ENCODE results near the gene LYZL4. TPM values are rescaled to one million over a fixed set of nuclear protein-coding genes. Genes with fewer than 3 reads are reported as not detected.

LYZL4 gene
- polyA plus RNA-seq, 3 donors, result not detected

GRCh38 chr3:42387802-42388651 is 22.4 kb downstream of the LYZL4 start:
- peak in 1 of 11 donors; percentile 3 for DNase-seq (ENCODE audit: extremely low read depth in 1 of 11, low read depth in 9 of 11, low spot score in 4 of 11)

GRCh38 chr3:42381551-42382082 is 28.8 kb downstream of the LYZL4 start:
- DNase-seq (ENCODE audit: extremely low read depth in 1 of 11, low read depth in 9 of 11, low spot score in 4 of 11), result no peak

DNA sequence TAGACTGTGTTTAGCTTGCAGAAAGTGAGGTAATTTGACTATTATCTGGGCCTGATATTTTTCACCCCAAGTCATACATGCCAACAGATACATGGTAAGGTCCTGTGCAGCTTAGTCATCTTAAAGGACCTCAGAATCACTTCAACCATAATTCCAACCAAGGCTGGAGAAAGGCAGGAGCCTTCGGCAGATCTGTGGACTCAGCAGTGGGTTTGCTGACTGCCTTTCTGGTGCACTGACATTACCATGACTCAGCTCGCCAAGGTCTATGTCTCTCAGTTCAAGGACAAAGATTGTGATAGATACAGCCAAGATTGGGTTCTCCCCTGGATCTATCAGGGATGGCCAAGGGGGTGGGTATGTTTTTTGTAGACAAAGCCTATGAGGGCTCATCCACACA is 32.7 kb downstream of the LYZL4 start:
- no peak for DNase-seq (ENCODE audit: extremely low read depth in 1 of 11, low read depth in 9 of 11, low spot score in 4 of 11)

DNA sequence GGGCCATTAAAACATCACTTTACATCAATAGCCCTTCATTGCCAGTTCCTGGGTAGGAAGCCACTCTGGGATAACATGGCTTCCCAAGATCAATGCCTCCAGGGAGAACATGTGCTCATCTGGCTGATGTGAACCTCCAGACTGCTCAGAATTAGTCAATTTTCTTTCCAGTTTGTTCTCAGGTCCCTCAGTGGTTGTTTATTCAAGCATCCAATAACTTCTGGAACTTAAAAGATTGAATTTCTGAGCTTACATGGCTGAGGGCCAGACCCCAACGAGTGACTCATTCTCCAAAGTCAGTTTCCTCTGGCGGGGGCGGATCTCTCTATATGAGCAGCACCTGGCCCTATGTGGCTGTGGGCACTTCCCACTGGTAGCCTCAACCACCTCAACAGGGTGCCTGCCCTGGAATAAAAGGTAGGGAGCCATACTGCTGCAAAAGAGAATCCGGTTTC is 34.0 kb downstream of the LYZL4 start:
- no peak for DNase-seq (ENCODE audit: extremely low read depth in 1 of 11, low read depth in 9 of 11, low spot score in 4 of 11)

DNA sequence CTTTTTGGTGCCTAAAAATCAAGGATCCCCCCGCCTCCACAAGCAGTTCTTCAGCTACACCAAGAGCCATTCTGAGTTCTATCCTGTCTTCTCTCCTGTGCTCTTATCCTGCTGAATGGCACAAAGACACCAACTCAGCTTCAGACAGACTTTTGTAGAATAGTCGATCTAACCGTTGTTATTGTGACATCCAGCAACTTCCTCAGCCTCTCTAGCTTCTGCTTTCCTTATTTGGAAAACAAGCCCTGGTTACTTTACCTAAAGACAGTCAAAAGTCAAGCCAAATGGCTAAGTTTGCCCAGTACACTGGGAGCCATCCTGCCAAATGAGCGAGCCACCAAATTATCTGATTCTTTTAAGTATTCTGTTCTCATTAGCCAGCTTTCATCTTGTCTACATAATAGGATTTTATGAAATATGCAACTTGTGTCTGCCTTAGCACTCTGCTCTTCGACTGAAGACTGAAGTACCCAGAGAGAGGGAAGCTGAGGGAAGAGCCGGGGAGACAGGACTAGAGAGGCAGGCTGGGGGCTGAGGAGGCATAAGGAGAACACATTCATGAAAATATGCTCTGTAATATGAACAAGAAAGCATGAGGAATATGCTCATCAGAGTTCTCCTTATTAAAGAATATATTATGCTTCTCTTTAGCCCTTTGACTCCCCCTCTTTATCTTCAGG is 35.1 kb downstream of the LYZL4 start:
- no peak for DNase-seq (ENCODE audit: extremely low read depth in 1 of 11, low read depth in 9 of 11, low spot score in 4 of 11)

DNA sequence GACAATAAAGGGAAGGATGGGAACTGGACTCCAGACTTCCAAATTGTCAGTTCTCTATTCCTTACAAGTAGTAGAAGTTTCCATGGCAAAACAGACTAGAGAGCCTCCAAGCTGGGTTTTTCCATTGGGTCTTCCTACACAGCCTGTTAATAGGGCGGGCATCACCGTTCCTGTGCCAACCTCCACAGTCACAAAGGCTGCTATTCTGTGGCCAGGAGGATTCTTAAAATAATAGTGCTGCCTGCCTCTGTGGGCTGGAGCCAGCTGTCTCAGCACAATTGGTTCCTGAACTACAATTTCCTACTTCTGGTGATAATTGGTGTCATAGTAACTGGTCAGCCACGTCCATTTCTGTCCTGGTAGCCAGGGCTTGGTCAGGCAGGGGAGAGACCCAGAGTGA is 38.6 kb downstream of the LYZL4 start:
- no peak for DNase-seq (ENCODE audit: extremely low read depth in 1 of 11, low read depth in 9 of 11, low spot score in 4 of 11)

DNA sequence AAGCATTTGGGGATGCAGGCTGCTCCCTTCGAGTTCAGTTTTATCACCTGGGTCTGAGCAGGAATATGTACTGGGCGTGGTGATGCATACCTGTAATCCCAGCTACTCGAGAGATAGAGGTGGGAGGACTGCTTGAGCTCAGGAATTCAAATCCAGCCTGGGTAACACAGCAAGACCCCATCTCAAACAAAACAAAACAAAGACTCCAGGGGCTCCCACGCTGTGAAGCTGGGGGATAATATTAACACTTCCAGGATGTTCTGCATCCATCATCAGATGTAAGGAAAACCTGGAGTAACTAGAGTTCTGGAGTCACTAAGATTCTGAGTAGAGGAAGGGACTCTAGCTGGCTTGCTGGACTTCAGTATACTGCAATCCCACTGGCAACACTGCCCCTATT is 40.6 kb downstream of the LYZL4 start:
- no peak for DNase-seq (ENCODE audit: extremely low read depth in 1 of 11, low read depth in 9 of 11, low spot score in 4 of 11)

- DNase-seq (ENCODE audit: extremely low read depth in 1 of 11, low read depth in 9 of 11, low spot score in 4 of 11), result peak in 5 of 11 donors; percentile 4 to 26 (median 16)
Observed at GRCh38 chr3:42369304-42369703, 41.1 kb downstream of the LYZL4 start.

DNA sequence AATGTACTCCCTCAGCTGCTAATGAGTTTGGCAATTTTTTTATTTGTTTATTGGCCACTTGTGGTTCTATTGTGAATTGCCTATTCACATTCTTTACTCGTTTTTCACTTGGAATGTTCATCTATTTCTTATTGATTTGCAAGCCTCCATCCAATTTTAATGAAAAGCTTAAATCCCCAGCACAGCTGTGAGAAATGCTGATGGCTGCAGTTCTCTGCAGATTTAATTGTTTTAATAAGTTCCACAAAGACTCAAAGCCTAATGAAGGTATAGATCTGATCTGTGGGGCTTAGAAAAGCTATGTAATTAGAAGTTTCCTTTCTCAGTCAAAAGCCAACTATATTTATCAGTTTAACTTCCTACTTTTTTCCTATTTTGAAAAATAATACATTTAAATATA is 41.5 kb downstream of the LYZL4 start:
- DNase-seq (ENCODE audit: extremely low read depth in 1 of 11, low read depth in 9 of 11, low spot score in 4 of 11), result no peak

- peak in 1 of 11 donors; percentile 2 for DNase-seq (ENCODE audit: extremely low read depth in 1 of 11, low read depth in 9 of 11, low spot score in 4 of 11)
Observed at GRCh38 chr3:42367903-42368302, 42.5 kb downstream of the LYZL4 start.

GRCh38 chr3:42366550-42366949 is 43.9 kb downstream of the LYZL4 start:
- DNase-seq (ENCODE audit: extremely low read depth in 1 of 11, low read depth in 9 of 11, low spot score in 4 of 11), result no peak

DNA sequence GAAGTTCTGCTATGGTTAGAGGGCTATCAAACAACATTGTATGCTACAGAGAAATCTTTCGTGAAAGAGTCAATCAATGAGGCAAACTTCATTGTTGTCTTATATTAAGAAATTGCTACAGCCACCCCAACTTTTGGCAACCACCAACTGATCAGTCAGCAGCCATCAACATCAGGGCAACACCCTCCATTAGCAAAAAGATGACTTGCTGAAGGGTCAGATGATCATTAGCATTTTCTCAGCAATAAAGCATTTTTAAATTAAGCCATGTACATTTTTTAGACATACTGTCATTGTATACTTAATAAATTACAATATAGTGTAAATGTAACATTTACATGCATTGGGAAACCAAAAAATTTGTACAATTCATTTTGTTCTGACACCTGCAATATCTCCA is 53.1 kb downstream of the LYZL4 start:
- no peak for DNase-seq (ENCODE audit: extremely low read depth in 1 of 11, low read depth in 9 of 11, low spot score in 4 of 11)

DNA sequence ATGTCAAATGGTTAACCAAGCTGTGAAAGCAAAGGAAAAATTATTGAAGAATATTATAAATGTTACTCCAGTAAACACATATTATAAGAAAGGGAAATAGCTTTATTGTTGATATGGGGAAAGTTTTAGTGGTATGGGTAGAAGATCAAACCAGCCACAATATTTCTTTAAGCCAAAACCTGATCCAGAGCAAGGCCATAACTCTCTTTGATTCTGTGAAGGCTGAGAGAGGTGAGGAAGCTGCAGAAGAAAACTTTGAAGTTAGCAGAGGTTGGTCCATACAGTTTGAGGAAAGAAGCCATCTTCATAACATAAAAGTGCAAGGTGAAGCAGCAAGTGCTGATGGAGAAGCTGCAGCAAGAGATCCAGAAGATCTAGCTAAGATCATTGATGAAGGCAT is 54.8 kb downstream of the LYZL4 start:
- no peak for DNase-seq (ENCODE audit: extremely low read depth in 1 of 11, low read depth in 9 of 11, low spot score in 4 of 11)

- DNase-seq (ENCODE audit: extremely low read depth in 1 of 11, low read depth in 9 of 11, low spot score in 4 of 11), result no peak
Observed at GRCh38 chr3:42353631-42354030, 56.8 kb downstream of the LYZL4 start.

DNA sequence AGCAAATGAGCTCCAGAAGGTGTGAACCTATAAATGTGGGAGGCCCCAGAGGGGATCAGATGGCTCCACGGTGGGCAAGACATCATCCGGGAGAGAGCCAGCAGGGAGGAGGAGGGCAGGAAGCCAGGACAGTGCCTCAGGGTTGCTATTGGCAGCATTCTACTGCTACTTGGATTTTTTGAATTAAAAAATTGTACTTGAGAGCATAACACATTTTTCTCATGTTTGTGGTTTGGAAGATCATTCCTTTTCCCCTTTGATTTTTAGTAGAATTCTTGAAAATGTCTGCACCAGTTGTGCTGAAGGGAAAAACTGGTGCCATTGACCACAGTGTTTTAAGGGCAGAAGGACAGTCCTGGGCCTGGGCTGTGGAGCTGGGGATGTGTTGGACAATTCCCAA is 59.2 kb downstream of the LYZL4 start:
- no peak for DNase-seq (ENCODE audit: extremely low read depth in 1 of 11, low read depth in 9 of 11, low spot score in 4 of 11)

GRCh38 chr3:42349765-42350594 is 60.4 kb downstream of the LYZL4 start:
- DNase-seq (ENCODE audit: extremely low read depth in 1 of 11, low read depth in 9 of 11, low spot score in 4 of 11), result no peak

DNA sequence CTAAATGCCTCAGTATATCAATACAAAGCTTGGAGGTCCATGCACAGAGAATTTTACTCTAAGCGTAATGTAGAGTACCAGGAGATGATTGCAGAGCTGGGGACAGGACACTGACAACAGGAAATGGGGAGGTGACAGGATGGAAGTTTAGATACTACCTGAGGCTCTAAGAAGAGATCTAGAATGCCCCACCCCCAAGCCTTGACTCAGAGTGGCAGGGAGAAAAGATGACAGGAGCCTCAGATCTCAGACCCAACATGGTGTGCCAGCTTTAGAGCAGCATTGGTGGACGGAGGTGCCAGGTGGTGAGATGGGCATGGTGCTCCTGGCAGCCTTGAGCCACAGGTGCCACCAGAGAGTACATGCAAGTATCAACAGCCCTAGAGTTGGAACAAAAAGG is 62.5 kb downstream of the LYZL4 start:
- DNase-seq (ENCODE audit: extremely low read depth in 1 of 11, low read depth in 9 of 11, low spot score in 4 of 11), result no peak
